Suprapubic skin (tissue), 4 donors: Measurements from ENCODE around the gene CKMT1B.
"Not testable (repeated sequence)": the region's sequence is repeated elsewhere in the genome, so short reads cannot be mapped to it uniquely, and the experiment has no call there.

Source experiments
- EP300 ChIP-seq: sonication (generic); formaldehyde crosslinking; IDR thresholded peaks from one replicate; pipeline ENCODE4 v1.6.1; 2017; ENCODE audit warnings: antibody characterized with exemption
- POLR2A ChIP-seq, 2 donors: fragments of 450-650 bp; IDR thresholded peaks; one replicate each; pipeline ENCODE4 v1.6.1; 2017; ENCODE audit warnings: antibody characterized with exemption in 2 of 2, mild to moderate bottlenecking in 2 of 2, moderate library complexity in 2 of 2
- POLR2AphosphoS5 ChIP-seq, 3 donors: sonication (generic); formaldehyde crosslinking; IDR thresholded peaks; one replicate each; pipeline ENCODE4 v1.6.1; 2017; ENCODE audit warnings: antibody characterized with exemption in 3 of 3
- TF ChIP-seq, protein P1 (sequence below), 2 donors: fragments of 200-600 bp in 1 of 2; fragments of 450-650 bp in 1 of 2; sonication (generic) in 1 of 2; IDR thresholded peaks; one replicate each; pipeline ENCODE4 v1.5.1; 2016 to 2019; ENCODE audit warnings: antibody characterized with exemption in 2 of 2, mild to moderate bottlenecking in 1 of 2, moderate library complexity in 1 of 2

GRCh38 chr15:43566615-43567014, 27.2 kb upstream of the CKMT1B start:
- TF ChIP-seq, protein P1, sequence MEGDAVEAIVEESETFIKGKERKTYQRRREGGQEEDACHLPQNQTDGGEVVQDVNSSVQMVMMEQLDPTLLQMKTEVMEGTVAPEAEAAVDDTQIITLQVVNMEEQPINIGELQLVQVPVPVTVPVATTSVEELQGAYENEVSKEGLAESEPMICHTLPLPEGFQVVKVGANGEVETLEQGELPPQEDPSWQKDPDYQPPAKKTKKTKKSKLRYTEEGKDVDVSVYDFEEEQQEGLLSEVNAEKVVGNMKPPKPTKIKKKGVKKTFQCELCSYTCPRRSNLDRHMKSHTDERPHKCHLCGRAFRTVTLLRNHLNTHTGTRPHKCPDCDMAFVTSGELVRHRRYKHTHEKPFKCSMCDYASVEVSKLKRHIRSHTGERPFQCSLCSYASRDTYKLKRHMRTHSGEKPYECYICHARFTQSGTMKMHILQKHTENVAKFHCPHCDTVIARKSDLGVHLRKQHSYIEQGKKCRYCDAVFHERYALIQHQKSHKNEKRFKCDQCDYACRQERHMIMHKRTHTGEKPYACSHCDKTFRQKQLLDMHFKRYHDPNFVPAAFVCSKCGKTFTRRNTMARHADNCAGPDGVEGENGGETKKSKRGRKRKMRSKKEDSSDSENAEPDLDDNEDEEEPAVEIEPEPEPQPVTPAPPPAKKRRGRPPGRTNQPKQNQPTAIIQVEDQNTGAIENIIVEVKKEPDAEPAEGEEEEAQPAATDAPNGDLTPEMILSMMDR (IDR thresholded peaks at IDR 0.05), result not testable (repeated sequence)
- TF ChIP-seq EP300; POLR2A (IDR thresholded peaks at IDR 0.05); POLR2AphosphoS5 (IDR thresholded peaks at IDR 0.05): not testable (repeated sequence)
